ENCODE measurements around the gene ZNF674.

Gene ZNF674

GRCh38 chrX:46545111-46546005 lies at the start of gene ZNF674:
ZNF674 (minus strand) TSS chrX:46545421; CDS start chrX:46542087, 3,334 bp downstream.
- DNase-seq (ENCODE audit: low read depth): peak; percentile 78

DNA sequence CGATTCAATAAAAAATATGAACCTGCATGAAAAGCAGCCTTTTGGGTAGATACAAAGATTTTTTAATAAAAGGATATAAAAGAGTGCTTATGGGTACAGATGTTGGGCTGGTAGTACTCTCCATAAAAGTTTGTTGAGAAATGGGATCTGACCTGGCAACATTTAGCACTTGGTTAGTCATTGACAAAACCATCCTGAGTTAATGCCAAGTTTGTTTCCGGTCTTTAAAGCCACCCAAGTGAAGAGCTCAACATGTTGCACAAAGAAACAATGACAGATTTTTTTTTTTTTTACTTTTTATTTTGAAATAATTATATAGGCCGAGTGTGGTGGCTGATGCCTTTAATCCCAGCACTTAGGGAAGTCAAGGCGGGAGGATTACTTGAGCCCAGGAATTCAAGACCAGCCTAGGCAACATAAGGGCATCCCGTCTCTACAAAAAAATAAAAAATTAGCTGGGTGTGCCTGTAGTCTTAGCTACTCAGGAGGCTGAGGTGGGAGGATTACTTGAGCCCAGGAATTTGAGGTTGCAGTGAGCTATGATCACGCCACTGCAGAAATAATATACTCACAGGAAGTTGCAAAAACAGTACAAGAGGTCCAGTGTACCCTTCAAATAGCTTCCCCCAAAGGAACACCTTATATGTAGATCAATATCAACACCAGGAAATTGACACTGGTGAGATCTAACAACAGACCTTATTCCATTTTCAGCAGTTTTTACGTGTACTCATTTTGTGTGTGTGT lies 44.9 kb upstream of the ZNF674 start:
- peak; percentile 44 for DNase-seq (ENCODE audit: low read depth)

GRCh38 chrX:46588263-46588662 lies 43.0 kb upstream of the ZNF674 start:
- DNase-seq (ENCODE audit: low read depth): peak; percentile 50

- DNase-seq (ENCODE audit: low read depth): no peak
These were observed 42.5 kb upstream of the ZNF674 start for GRCh38 chrX:46587753-46588171.

- no peak for DNase-seq (ENCODE audit: low read depth)
These were observed 41.9 kb upstream of the ZNF674 start for GRCh38 chrX:46587158-46587557.

DNA sequence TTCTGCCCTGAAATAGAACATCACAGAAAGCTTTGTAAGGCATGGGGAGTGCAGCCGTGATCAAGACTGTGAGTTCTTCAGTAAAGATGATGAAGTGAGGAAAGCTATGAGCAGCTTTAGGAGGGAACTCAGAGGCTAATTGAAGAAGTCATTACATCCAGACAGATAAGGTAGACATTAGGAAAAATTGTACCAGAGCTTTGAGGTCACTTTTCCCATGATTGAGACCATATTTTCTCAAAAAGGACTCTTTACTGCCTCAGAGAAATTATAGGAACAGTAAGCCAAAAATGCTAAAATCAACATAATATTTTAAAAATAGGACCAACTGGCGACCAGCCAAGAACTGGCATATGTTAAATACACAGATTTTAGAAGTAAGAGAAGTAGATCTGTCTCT lies 39.5 kb upstream of the ZNF674 start:
- DNase-seq (ENCODE audit: low read depth): no peak

DNA sequence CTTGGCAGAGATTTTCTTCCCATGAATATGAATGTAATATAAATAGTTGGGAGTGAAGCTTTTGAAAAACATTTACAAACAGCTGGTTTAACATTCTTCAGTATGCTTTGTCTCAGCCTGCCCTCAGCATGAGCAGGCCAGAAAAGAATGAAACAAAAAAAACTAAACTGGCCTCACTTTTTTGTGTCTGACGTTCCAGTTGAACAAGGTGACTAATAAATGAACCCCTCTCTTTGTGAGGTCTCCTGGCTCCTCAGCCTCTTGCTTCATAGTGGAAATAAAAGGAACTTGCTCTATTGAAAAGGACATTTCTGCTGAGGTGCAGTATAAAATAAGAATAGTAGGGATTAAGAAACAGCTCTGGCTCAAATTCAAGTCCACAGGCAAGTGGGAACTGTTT lies 37.7 kb upstream of the ZNF674 start:
- DNase-seq (ENCODE audit: low read depth): peak; percentile 65

DNA sequence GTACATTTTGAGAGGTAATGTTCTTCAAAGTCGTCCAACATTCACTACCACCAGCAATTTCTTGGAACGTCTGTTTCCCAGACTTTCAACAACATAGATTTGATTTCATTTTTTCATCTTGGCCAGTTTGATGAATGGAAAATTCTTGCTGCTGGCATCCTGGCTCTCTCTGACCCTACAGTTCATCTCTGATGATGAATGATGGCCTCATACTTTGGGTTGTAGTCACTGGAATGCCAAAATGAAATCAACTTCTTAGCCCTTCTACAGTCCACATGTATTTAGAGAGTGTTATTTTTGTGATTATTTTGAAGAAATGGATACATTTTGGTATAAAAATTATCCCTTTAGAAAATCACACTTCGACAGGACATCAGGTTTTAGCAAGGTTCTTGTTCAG lies 37.1 kb upstream of the ZNF674 start:
- no peak for DNase-seq (ENCODE audit: low read depth)

GRCh38 chrX:46580613-46581012 lies 35.4 kb upstream of the ZNF674 start:
- DNase-seq (ENCODE audit: low read depth): no peak

DNA sequence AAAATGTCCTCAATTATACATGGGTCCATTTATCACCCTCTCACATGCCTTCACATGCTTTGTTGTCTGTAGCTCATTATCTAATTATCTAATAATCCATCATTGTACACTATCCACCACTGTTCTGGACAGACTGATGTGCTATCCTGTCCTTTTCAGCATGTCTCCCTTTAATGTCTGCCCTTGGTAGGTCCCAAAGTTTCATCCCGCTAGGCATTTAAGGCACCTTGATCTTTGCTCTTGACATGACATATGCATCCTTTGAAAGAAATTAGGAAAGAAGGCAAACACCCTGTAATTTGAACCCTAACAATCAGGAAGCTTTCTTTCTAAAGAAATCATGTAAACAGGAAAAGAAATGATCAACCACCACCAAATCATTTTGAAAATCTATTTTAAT lies 34.0 kb upstream of the ZNF674 start:
- no peak for DNase-seq (ENCODE audit: low read depth)

DNA sequence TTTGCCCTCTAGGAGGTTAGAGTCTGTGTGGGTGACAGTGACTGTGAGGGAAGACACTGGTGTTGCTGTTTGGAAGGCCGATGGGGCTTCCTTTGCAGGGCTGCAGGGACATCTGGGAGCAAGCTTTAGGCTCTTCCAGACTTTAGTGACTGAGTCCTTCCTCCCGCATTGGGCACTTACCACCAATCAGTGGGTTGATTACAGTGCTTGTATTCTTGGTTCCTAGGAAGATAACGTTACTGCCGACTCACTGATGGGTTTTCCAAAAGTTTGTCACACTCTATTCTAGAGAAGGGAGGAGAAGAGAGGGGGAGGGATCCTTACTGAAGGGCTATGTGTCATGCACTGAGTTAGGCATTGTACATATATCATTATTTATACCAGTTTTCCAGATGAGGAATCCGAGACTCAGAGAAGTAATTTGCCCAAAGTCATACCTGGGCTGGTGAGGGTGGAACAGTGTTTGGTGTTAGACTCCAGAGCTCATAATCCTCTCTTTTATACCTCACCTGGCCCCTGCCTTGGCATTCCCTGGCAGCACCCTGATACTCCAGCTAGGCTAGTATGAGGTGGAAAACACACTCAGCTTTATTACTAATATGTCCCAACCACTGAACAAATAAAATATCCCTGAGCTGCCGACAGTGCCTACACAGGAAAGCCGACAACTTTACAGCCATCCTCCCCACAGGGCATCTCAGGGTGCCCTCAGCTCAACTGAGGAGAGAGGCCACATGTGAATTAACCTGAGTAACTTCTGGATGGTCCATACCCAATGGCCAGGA lies 32.2 kb upstream of the ZNF674 start:
- DNase-seq (ENCODE audit: low read depth): peak; percentile 37

- DNase-seq (ENCODE audit: low read depth): no peak
These were observed 31.2 kb upstream of the ZNF674 start for GRCh38 chrX:46576458-46576857.

GRCh38 chrX:46575991-46576392 lies 30.8 kb upstream of the ZNF674 start:
- DNase-seq (ENCODE audit: low read depth): no peak

DNA sequence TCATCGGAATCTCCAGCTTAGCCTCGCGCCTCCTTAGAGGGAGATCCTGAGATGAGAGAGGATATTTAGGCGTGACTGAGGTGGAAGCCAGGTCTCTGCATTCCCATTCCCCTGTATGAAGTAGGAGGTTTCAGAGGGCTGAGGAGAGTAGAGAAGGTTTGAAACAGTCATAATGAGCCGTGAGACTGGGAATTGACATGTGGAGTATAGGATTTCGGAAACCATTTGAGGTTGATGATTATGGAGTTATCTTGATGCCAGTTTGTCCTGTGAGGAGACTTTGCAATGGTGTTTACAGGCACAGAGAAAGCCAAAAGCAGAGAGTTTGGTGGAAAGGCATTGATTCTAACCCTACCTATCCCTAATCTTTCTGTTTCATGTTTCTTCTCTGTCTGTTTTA lies 30.4 kb upstream of the ZNF674 start:
- no peak for DNase-seq (ENCODE audit: low read depth)

GRCh38 chrX:46574774-46575381 lies 29.7 kb upstream of the ZNF674 start:
- no peak for DNase-seq (ENCODE audit: low read depth)

- DNase-seq (ENCODE audit: low read depth): no peak
These were observed 28.9 kb upstream of the ZNF674 start for GRCh38 chrX:46573892-46574773.

GRCh38 chrX:46573331-46573891 lies 28.2 kb upstream of the ZNF674 start, which contains the start of gene CHST7:
CHST7 (plus strand) TSS chrX:46573765; CDS start chrX:46573932, 167 bp downstream.
- DNase-seq (ENCODE audit: low read depth): no peak

DNA sequence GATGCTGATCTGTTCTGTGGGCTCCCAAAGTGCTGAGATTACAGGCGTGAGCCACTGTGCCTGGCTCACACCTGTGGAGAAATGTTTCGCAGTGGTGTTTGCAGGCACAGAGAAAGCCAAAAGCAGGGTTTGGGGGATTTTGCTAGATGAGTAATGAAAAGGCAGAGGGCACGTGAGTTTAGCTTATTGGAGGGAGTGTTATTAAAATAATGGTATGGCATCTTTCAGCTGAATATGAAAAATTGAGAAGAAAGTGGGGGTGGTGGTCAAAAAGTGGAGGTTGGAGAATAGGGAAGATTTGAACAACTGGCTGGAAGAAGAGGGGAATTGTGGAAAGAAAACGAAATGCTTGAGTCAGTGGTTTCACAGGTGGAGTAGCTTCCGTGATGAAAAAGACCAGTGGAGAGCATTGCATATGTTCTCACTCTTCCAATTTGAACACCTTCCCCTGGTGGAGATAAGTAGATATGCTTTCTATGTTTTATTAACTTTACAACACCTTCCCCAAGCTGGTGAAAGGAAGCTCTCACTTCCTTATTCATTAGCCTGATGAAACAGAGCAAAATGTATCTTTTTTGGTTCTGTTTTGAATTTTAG lies 27.2 kb upstream of the ZNF674 start:
- DNase-seq (ENCODE audit: low read depth): no peak

- no peak for DNase-seq (ENCODE audit: low read depth)
These were observed 26.5 kb upstream of the ZNF674 start for GRCh38 chrX:46571423-46572339.

Measured in stromal cell of bone marrow (primary cell).